IMR-90 (cell line): ENCODE results near the gene RASGRF2. TPM values are rescaled to one million over a fixed set of nuclear protein-coding genes. Genes with fewer than 3 reads are reported as not detected.

Experiments used
- ATAC-seq: fragments of 200-7000 bp; cut with Tn5 transposase; 2 replicates; pipeline ENCODE4 v1.9.1; 2020; ENCODE audit warnings: low read depth, mild to moderate bottlenecking, moderate library complexity
- BruUV-seq: library from RNA; stranded (reverse); fragments of 400-500 nt; replicated peaks from 2 replicates; lab custom pipeline; 2021; lab: Mats Ljungman, UMichigan
- CTCF ChIA-PET: fragments of 300-600 bp; formaldehyde crosslinking; extraction: SDS; loops from one replicate; lab custom pipeline; 2021; ENCODE audit warnings: antibody characterized with exemption; lab: Yijun Ruan, JAX
- POLR2A ChIA-PET: fragments of 300-600 bp; sonication (Branson Sonifier 250); formaldehyde crosslinking; loops from one replicate; lab custom pipeline; 2022; ENCODE audit warnings: antibody characterized with exemption; ENCODE audit not compliant: unreplicated experiment; lab: Charles Lee
- DNase-seq: peaks from one replicate; pipeline ENCODE4 v3.0.0; 2013
- H2AFZ ChIP-seq: replicated peaks from 2 replicates; pipeline ENCODE3; 2013; ENCODE audit warnings: low read length, mild to moderate bottlenecking; ENCODE audit not compliant: poor library complexity
- H2AK5ac ChIP-seq: 2 replicates; pipeline ENCODE4 v1.6.1; 2013; ENCODE audit warnings: low read depth, low read length, inconsistent platforms
- H2AK9ac ChIP-seq: replicated peaks from 2 replicates; pipeline ENCODE3; 2013; ENCODE audit warnings: mild to moderate bottlenecking, low read depth, low read length, moderate library complexity; ENCODE audit not compliant: poor library complexity
- H2BK120ac ChIP-seq: 2 replicates; pipeline ENCODE4 v1.6.1; 2013; ENCODE audit warnings: low read depth, low read length, inconsistent platforms
- H2BK15ac ChIP-seq: 3 replicates; pipeline ENCODE4 v1.6.1; 2013; ENCODE audit warnings: low read depth, low read length, inconsistent platforms
- H2BK20ac ChIP-seq: 2 replicates; pipeline ENCODE4 v1.6.1; 2013; ENCODE audit warnings: low read depth, mild to moderate bottlenecking, inconsistent platforms, low read length, moderate library complexity
- H2BK5ac ChIP-seq: 2 replicates; pipeline ENCODE4 v1.6.1; 2013; ENCODE audit warnings: mild to moderate bottlenecking, low read depth, low read length, inconsistent platforms; ENCODE audit not compliant: poor library complexity, severe bottlenecking
- H3K14ac ChIP-seq: replicated peaks from 2 replicates; pipeline ENCODE4 v1.6.1; 2013; ENCODE audit warnings: low read depth, low read length, inconsistent platforms
- H3K18ac ChIP-seq: 2 replicates; pipeline ENCODE4 v1.6.1; 2013; ENCODE audit warnings: low read depth, low read length, control low read depth
- H3K23ac ChIP-seq: 2 replicates; pipeline ENCODE4 v1.6.1; 2013; ENCODE audit warnings: low read depth, low read length, inconsistent platforms
- H3K27ac ChIP-seq: 2 replicates; pipeline ENCODE4 v1.5.1; 2013; ENCODE audit warnings: mild to moderate bottlenecking, control low read depth, low read length; ENCODE audit not compliant: insufficient read depth
- H3K27me3 ChIP-seq: 2 replicates; pipeline ENCODE4 v1.6.1; 2013; ENCODE audit warnings: low read length; ENCODE audit not compliant: control insufficient read depth, insufficient read depth
- H3K36me3 ChIP-seq: 2 replicates; pipeline ENCODE4 v1.6.1; 2013; ENCODE audit warnings: low read length, mixed read lengths; ENCODE audit not compliant: control insufficient read depth, insufficient read depth
- H3K4ac ChIP-seq: 2 replicates; pipeline ENCODE4 v1.6.1; 2013; ENCODE audit warnings: low read depth, low read length, inconsistent platforms
- H3K4me1 ChIP-seq: 2 replicates; pipeline ENCODE4 v1.6.1; 2013; ENCODE audit warnings: low read length, mixed read lengths; ENCODE audit not compliant: control insufficient read depth, insufficient read depth
- H3K4me2 ChIP-seq: 2 replicates; pipeline ENCODE4 v1.6.1; 2013; ENCODE audit warnings: low read depth, mild to moderate bottlenecking, control low read depth, low read length, moderate library complexity
- H3K4me3 ChIP-seq: 2 replicates; pipeline ENCODE4 v1.5.1; 2013; ENCODE audit warnings: low read depth, mild to moderate bottlenecking, control low read depth, low read length, moderate library complexity; ENCODE audit not compliant: insufficient read depth
- H3K56ac ChIP-seq: 2 replicates; pipeline ENCODE4 v1.6.1; 2013; ENCODE audit warnings: low read length, inconsistent platforms; ENCODE audit not compliant: insufficient read depth; ENCODE audit errors: extremely low read depth
- H3K79me1 ChIP-seq, 2 experiments: 2 replicates each; pipeline ENCODE4 v1.6.1; 2013; ENCODE audit warnings: low read length in 2 of 2, inconsistent platforms in 1 of 2, low read depth in 1 of 2
- H3K9ac ChIP-seq: 2 replicates; pipeline ENCODE4 v1.6.1; 2013; ENCODE audit warnings: low read depth, low read length, control low read depth
- H3K9me1 ChIP-seq: 2 replicates; pipeline ENCODE4 v1.6.1; 2013; ENCODE audit warnings: low read length, inconsistent platforms; ENCODE audit not compliant: insufficient read depth
- H3K9me3 ChIP-seq: 2 replicates; pipeline ENCODE4 v1.6.1; 2013; ENCODE audit warnings: low read length; ENCODE audit not compliant: control insufficient read depth, insufficient read depth
- H4K20me1 ChIP-seq: 2 replicates; pipeline ENCODE4 v1.6.1; 2013; ENCODE audit warnings: low read length, inconsistent platforms; ENCODE audit not compliant: insufficient read depth
- H4K5ac ChIP-seq: 2 replicates; pipeline ENCODE4 v1.6.1; 2013; ENCODE audit warnings: mild to moderate bottlenecking, low read depth, low read length, control low read depth
- H4K8ac ChIP-seq, 2 experiments: 2 replicates each; pipeline ENCODE4 v1.6.1; 2013; ENCODE audit warnings: low read depth in 2 of 2, low read length in 2 of 2, control low read depth in 1 of 2, inconsistent platforms in 1 of 2
- H4K91ac ChIP-seq: 2 replicates; pipeline ENCODE4 v1.6.1; 2013; ENCODE audit warnings: low read depth, low read length, inconsistent platforms; ENCODE audit not compliant: insufficient read depth
- BHLHE40 ChIP-seq: fragments of 150-350 bp; IDR thresholded peaks from 2 replicates; pipeline ENCODE4 v1.6.1; 2016; ENCODE audit warnings: mild to moderate bottlenecking, low read depth, low read length
- CEBPB ChIP-seq: IDR thresholded peaks from 2 replicates; pipeline ENCODE4 v1.6.1; 2012; ENCODE audit warnings: low read depth, low read length, improper control_type of control experiment
- CHD1 ChIP-seq: IDR thresholded peaks from 2 replicates; pipeline ENCODE4 v1.6.1; 2012; ENCODE audit warnings: low read depth, low read length, improper control_type of control experiment
- CTCF ChIP-seq: conservative IDR thresholded peaks from 2 replicates; pipeline ENCODE4 v1.5.1; 2012; ENCODE audit warnings: mild to moderate bottlenecking, low read depth, low read length, improper control_type of control experiment
- FOS ChIP-seq: fragments of 150-350 bp; IDR thresholded peaks from 2 replicates; pipeline ENCODE4 v1.6.1; 2016; ENCODE audit warnings: low read depth, low read length
- MAFK ChIP-seq: IDR thresholded peaks from 2 replicates; pipeline ENCODE4 v1.6.1; 2012; ENCODE audit warnings: low read depth, low read length, improper control_type of control experiment
- MAZ ChIP-seq: IDR thresholded peaks from 2 replicates; pipeline ENCODE4 v1.6.1; 2012; ENCODE audit warnings: low read depth, mild to moderate bottlenecking, low read length, improper control_type of control experiment, moderate library complexity, borderline replicate concordance
- MXI1 ChIP-seq: IDR thresholded peaks from 2 replicates; pipeline ENCODE4 v1.6.1; 2012; ENCODE audit warnings: low read depth, mild to moderate bottlenecking, low read length, moderate library complexity, borderline replicate concordance
- NFE2L2 ChIP-seq: fragments of 150-350 bp; IDR thresholded peaks from 2 replicates; pipeline ENCODE4 v1.6.1; 2016; ENCODE audit warnings: low read depth, mild to moderate bottlenecking, low read length
- POLR2A ChIP-seq: IDR thresholded peaks from 2 replicates; pipeline ENCODE4 v1.6.1; 2012; ENCODE audit warnings: mild to moderate bottlenecking, low read depth, low read length
- RAD21 ChIP-seq: IDR thresholded peaks from 2 replicates; pipeline ENCODE4 v1.6.1; 2012; ENCODE audit warnings: low read length, improper control_type of control experiment
- RCOR1 ChIP-seq: IDR thresholded peaks from 2 replicates; pipeline ENCODE4 v1.6.1; 2012; ENCODE audit warnings: mild to moderate bottlenecking, low read length, improper control_type of control experiment; ENCODE audit not compliant: insufficient replicate concordance
- RFX5 ChIP-seq: IDR thresholded peaks from 2 replicates; pipeline ENCODE4 v1.8.0; 2012; ENCODE audit warnings: low read depth, mild to moderate bottlenecking, low read length, moderate library complexity
- SMC3 ChIP-seq: fragments of 150-350 bp; IDR thresholded peaks from 2 replicates; pipeline ENCODE4 v1.6.1; 2016; ENCODE audit warnings: low read depth, mild to moderate bottlenecking, antibody characterized with exemption, low read length, moderate library complexity
- USF2 ChIP-seq: fragments of 150-350 bp; IDR thresholded peaks from 2 replicates; pipeline ENCODE4 v1.6.1; 2017; ENCODE audit warnings: mild to moderate bottlenecking, antibody characterized with exemption, low read length, low read depth
- WGBS, 2 experiments: methylation state at CpG; one replicate each; pipeline versions ENCODE4 v1.1.5 to v1.1.7; 2013; ENCODE audit warnings: missing lambda C conversion rate in 2 of 2; ENCODE audit not compliant: insufficient read length in 1 of 2; ENCODE audit errors: extremely low coverage in 2 of 2; 5-methylcytosine and 5-hydroxymethylcytosine counted together
- dilution Hi-C: fragments of 300-500 bp; cut with HindIII; formaldehyde crosslinking; loops from one replicate; pipeline ENCODE4 v1.14.3; 2018; ENCODE audit warnings: low sequenced_read_pairs; ENCODE audit not compliant: unreplicated experiment
- in situ Hi-C: fragments of 300-500 bp; cut with MboI; formaldehyde crosslinking; loops from 3 replicates; pipeline ENCODE4 v1.14.3; 2019; ENCODE audit warnings: low sequenced_read_pairs, inconsistent platforms, mixed read lengths
- intact Hi-C: fragments of 100-400 bp; cut with micrococcal nuclease; formaldehyde crosslinking; loops from 2 replicates; pipeline ENCODE4 v1.10.0; 2022
- polyA plus RNA-seq, 3 experiments: library from polyadenylated mRNA; depleted of rRNA; stranded (reverse); fragments of >200 nt; gene quantifications; 2 replicates each; pipeline ENCODE4 v1.2.3, GENCODE V29; 2012; ENCODE audit warnings: low replicate concordance in 1 of 3
- total RNA-seq: library from RNA; depleted of rRNA; stranded (reverse); fragments of >200 nt; gene quantifications from 2 replicates; pipeline ENCODE4 v1.2.3, GENCODE V29; 2012
- TF ChIP-seq, protein P1 (sequence below): fragments of 150-350 bp; IDR thresholded peaks from 2 replicates; pipeline ENCODE4 v1.6.1; 2016; ENCODE audit warnings: low read depth, mild to moderate bottlenecking, low read length, moderate library complexity, borderline replicate concordance

Gene RASGRF2
- total and polyA plus RNA-seq, 2 of the 4 experiments (the other 2 are of a cell fraction): 2.9 to 5.0 TPM

DNA sequence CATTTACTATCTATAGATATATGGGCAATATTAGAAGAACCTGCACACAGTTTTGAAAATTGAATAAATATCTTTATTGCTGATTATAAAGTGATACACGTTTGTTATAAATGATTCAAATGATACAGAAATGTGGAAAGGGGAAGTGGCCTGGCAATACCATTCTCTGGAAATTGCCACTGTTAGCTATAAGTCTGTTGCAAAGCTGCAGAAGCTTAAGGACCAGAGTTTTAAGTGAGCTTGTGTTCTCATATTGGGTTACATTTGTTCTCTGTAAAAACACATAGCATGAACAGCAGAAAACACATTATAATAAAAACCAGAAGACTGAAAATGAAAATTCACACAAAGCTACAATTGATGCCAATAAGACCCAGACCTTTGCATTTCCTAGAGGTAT, 59.6 kb downstream of the RASGRF2 start:
- Histone ChIP-seq H2BK5ac (no peak overlapping the region), H3K9me3 (no peaks in the 10 kb centered on the region), H4K8ac (no peak overlapping the region), H2AK5ac (no peak overlapping the region), H4K20me1 (peaks cover 16% of the 10 kb centered on the region; the same call in 1 of the 2 replicates), H3K36me3 (no peaks in the 10 kb centered on the region), H3K56ac (no peak overlapping the region), H4K5ac (no peak overlapping the region), H3K9ac (no peak overlapping the region), H2BK15ac (no peak overlapping the region), H3K4ac (no peak overlapping the region), H3K4me3 (no peak overlapping the region), H2AFZ (no peak overlapping the region), H3K23ac (no peak overlapping the region), H4K91ac (no peak overlapping the region), H2BK20ac (no peak overlapping the region), H3K4me2 (no peak overlapping the region), H3K27ac (no peak overlapping the region), H3K27me3 (no peaks in the 10 kb centered on the region), H2BK120ac (no peak overlapping the region), H2AK9ac (no peak overlapping the region), H3K18ac (no peak overlapping the region), H3K14ac (no peak overlapping the region), H3K4me1 (peaks cover 14% of the 10 kb centered on the region), H3K79me1 (peaks cover 15 to 78% of the 10 kb centered on the region in 2 experiments), H3K9me1 (peaks cover 29% of the 10 kb centered on the region)
- in situ Hi-C loops: no loop called here
- intact Hi-C loops: no loop called here
- BruUV-seq: no TSS peak
- CTCF ChIA-PET: interaction anchor here (0.6 kb wide), 1 partner anchor 92 kb away, joined by 3 read pairs; no protein-coding TSS in a partner anchor
- no CpG with 5 or more reads among the region's 1 CpG for whole genome bisulfite sequencing, 2 experiments
- POLR2A ChIA-PET: no interaction called here
- TF ChIP-seq MAZ: no peak
- no peak for TF ChIP-seq POLR2A
- TF ChIP-seq RFX5: no peak
- no peak for TF ChIP-seq MXI1
- no peak for TF ChIP-seq BHLHE40
- TF ChIP-seq RAD21: no peak
- TF ChIP-seq FOS: no peak
- no peak for TF ChIP-seq USF2
- TF ChIP-seq, protein P1, sequence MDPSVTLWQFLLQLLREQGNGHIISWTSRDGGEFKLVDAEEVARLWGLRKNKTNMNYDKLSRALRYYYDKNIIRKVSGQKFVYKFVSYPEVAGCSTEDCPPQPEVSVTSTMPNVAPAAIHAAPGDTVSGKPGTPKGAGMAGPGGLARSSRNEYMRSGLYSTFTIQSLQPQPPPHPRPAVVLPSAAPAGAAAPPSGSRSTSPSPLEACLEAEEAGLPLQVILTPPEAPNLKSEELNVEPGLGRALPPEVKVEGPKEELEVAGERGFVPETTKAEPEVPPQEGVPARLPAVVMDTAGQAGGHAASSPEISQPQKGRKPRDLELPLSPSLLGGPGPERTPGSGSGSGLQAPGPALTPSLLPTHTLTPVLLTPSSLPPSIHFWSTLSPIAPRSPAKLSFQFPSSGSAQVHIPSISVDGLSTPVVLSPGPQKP: no peak
- TF ChIP-seq CEBPB: no peak
- TF ChIP-seq NFE2L2: no peak
- no peak for TF ChIP-seq RCOR1
- no peak for TF ChIP-seq SMC3
- no peak for TF ChIP-seq CTCF
- TF ChIP-seq MAFK: no peak
- TF ChIP-seq CHD1: no peak
- ATAC-seq (no peak), DNase-seq (no peak)
- dilution Hi-C loops: no loop called here
